ENCODE data around the gene LSM4.

The LSM4 gene

DNA sequence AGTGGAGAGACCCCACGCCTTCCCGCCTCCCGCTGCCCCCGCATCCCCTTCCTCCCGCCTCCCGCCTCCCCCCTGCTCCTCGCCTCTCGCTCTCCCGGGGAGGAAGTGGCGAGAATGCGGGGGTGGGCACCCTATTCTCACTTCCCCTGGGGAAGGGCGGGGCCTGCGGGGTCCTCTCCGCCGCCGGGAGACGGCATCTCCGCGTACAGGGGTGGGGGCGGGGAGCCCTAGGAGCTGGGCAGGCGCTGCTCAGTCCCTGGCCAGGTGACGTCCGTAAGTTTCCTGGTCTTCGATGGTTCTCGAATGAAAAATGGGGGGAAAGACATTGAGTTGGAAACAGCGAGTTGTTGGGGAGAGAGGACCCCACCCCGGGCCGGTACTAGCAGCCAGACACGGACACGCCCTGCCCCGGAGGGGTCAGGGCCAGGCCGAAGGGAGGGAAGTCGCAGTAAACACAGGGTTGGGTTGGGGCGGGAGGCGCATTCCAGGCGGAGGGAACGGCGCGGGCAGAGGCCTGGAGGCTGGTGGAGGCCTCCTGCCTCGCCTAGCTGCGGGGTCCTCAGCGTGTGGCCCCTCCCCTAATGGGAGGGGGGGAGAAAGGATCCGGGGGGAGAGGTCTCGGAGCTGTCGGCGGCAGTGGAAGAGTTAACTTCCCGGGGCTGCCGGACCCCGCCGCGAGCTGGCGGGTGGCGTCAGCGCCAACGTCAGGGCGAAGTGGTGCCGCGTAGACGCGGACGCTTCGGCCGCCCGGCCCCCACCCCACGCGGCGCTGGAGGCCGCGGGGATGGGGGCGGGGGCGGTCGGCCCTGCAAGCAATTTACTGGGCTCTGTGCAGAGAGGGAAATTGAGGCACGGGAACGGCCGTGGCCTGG is 31.1 kb downstream of the LSM4 start:
- DNase-seq (ENCODE audit: low read depth), result peak; percentile 71

DNA sequence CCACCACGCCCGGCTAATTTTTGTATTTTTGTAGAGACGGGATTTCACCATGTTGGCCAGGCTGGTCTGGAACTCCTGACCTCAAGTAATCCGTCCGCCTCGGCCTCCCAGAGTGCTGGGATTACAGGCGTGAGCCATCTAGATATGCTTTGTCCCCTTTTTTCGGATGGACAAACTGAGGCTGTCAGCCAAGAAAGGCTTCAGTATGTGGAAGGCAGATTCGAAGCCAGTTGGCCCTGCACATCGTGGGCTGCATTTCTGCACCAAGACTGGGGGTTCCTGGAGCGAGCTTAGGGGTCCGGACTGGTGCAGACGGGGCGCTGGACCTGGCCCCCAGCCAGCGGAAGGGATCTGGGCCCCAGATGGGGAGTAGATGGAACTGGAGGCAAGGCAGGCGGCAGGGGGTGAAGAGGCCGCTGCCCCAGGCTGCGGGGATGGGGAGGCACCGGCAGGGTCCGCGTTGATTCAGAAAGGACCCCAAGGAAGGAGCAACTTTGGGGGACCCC is 31.8 kb downstream of the LSM4 start:
- no peak for DNase-seq (ENCODE audit: low read depth)

DNA sequence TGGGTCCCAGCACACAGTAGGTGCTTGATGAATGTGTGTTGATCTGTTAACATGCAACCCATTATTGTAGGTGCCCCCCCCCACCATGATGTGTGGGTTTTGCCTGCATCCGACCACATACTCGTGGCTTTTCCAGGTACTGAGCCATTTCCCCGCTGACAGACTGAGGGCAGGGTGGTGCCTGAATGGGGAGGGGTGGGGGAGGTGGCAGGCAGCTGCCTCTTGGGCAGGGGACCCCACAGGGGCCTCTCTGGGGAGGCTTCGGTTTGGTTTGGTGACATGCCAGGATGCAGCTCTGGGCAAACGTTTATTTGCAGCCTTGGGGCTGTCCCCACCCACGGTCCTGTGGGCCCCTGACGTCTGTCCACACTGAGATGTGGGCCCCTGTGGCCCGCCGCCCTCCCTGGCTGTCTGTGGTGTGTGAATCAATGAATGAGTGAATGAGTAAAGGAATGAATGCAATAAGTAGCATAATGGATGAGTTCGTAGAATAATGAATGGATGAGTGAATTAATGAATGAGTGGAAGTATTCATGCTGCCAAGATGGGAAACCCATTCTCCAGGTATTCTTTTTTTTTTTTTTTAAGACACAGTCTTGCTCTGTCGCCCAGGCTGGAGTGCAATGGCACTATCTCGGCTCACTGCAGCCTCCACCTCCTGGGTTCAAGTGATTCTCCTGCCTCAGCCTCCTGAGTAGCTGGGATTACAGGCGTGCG is 32.4 kb downstream of the LSM4 start:
- no peak for DNase-seq (ENCODE audit: low read depth)

GRCh38 chr19:18289471-18290301 is 33.2 kb downstream of the LSM4 start:
- no peak for DNase-seq (ENCODE audit: low read depth)

- no peak for DNase-seq (ENCODE audit: low read depth)
Observed at GRCh38 chr19:18287836-18288772, 34.8 kb downstream of the LSM4 start.

DNA sequence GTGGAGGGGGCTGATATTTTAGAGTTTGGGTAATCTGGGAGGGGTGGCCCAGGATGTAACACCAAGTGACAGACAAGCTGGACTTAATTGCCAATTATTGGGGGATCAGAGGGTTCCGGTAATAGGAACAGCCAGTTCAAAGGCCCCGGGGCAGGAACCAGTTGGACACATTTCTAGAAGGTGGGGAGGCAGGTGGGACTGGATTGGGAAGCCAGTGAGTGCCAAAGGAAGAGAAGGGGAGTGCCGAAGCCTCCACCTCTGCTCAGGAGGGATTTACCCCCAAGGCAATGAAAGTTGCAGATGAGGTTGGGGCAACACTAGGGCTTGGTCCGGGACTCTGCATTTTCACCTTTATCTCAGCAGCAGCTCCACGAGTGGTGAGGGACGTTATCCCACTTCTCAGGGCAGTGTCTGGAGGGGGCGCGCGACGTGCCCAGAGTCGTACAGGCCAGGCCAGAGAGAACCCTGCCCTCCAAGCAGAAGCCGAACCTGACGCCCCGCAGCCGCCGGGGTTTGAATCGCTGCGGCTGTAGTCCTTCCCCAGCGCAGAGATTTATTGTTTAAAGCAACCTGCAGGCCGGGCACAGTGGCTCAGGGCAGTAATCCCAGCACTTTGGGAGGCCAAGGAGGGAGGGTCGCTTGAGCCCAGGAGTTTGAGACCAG is 35.8 kb downstream of the LSM4 start:
- DNase-seq (ENCODE audit: low read depth), result no peak

DNA sequence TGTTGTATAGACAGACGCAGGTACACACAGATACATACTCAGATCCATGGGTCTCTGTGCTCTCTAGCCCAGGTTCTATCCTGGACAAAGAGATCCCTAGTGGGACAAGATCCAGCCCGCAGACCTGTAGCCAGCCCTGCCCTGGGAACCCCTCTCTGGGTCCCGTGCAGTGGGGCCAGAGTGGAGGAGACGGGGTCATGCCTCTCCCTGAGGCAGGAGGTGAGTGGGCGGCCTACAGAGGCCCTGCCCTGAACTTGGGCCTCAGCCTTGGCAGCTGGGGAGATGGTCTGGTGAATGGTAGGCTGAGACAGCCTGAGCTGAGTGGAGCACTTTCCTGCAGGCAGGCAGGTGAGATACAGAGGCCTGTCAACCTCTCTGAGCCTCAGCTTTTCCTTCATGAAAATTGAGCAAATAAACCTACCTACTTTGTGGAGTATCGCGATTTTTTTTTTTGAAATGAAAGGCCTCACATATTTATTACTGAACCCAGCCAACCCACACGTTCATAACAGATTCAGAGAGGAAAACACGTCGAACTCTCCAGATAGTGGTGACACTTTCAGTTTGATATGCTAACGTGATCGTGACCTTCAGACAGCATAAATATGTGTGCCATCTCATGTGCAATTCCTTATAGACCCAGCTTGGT is 38.0 kb downstream of the LSM4 start:
- no peak for DNase-seq (ENCODE audit: low read depth)

DNA sequence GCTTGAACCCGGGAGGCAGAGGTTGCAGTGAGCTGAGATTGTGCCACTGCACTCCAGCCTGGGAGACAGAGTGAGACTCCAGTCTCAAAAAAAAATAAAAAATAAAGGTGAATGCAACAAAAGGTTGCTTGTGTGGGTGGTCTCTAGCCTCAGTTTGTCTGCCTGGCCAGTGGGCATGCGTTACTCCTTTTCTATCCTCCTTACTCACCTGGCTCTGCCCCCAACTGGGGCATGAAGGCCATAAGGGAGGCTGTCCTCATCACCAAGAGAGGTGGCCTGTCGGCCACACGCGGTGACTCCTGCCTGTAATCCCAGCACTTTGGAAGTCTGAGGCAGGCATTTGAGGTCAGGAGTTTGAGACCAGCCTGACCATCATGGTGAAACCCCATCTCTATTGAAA is 39.5 kb downstream of the LSM4 start:
- DNase-seq (ENCODE audit: low read depth), result no peak

GRCh38 chr19:18282788-18283141 is 40.1 kb downstream of the LSM4 start:
- DNase-seq (ENCODE audit: low read depth), result no peak

GRCh38 chr19:18282021-18282787 is 40.7 kb downstream of the LSM4 start:
- DNase-seq (ENCODE audit: low read depth), result no peak

GRCh38 chr19:18281082-18282020 is 41.5 kb downstream of the LSM4 start, which contains the start of gene JUND:
TSS of gene JUND (minus strand) at chr19:18281622. CDS start at chr19:18281484, 138 bp downstream.
- DNase-seq (ENCODE audit: low read depth), result peak; percentile 99

DNA sequence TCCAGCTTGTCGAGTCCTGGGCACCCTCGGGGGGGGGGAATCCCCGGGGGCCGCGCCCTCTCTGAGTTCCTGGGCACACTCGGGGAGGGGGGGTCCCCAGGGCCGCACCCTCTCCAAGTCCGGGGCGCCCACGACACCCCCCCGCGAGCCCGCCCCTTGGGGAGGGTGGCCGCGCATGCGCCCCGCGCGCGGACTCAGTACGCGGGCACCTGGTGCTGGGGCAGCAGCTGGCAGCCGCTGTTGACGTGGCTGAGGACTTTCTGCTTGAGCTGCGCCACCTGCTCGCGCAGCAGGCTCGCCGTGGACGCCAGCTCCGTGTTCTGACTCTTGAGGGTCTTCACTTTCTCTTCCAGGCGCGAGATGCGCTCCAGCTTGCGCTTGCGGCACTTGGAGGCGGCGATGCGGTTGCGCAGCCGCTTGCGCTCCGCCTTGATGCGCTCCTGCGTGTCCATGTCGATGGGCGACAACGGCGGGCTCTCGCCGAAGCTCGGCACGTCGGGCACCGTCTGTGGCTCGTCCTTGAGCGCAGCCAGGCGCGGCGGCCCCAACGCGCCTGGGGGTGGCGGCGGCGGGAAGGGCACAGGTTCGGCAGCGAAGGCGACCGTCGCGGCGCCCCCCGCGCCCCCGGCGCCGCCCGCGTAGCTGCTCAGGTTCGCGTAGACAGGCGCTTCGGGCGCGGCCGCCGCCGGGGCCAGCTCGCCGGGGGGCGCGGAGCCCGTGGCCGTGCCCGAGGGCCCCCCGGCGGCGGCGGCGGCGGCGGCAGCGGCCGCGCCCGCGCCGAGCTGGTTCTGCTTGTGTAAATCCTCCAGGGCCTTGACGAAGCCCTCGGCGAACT is 42.4 kb downstream of the LSM4 start:
- peak; percentile 80 for DNase-seq (ENCODE audit: low read depth)

DNA sequence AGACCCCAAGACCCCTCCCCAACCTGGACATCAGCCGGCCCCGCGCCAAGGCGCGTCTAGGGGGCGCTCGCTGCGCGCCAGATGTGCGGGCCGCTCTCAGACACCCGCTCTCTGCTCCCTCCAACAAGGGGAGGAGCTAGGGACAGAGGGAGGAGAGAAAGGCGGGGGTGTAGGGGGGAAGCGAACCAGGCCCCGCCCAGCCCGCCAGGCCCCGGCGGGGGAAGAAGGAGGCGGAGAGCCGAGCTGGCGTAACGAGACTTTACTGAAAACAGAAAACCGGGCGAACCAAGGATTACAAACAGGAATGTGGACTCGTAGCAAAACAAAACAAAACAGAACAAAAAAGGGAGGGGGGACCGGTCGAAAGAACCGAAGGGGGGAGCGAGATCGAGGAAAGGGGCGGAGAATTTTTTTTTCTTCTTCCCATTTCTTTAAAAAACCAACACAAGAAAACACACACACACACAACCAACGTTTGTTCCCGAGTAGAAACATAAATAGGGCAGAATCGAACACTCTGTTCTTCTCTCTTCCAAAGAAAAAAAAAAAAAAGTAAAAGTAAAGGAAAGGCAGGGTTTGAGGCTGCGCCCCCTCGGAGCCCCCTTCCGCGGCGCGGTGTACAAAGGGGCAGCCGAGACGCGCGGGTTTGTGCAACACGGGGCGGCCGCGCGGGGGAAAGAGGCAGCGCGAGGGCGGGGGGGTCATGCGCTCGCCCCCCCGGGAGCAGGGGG is 43.2 kb downstream of the LSM4 start:
- DNase-seq (ENCODE audit: low read depth), result peak; percentile 92

GRCh38 chr19:18279266-18279515 is 43.7 kb downstream of the LSM4 start:
- no peak for DNase-seq (ENCODE audit: low read depth)

GRCh38 chr19:18278521-18279265 is 44.2 kb downstream of the LSM4 start:
- peak; percentile 60 for DNase-seq (ENCODE audit: low read depth)

GRCh38 chr19:18274781-18275356 is 48.0 kb downstream of the LSM4 start:
- peak; percentile 90 for DNase-seq (ENCODE audit: low read depth)
